Measurements from ENCODE around the gene MGAT3.

Gene MGAT3

GRCh38 chr22:39431216-39431801 lies 25.5 kb upstream of the MGAT3 start:
- H3K9me3 ChIP-seq (ENCODE audit: insufficient read depth, low read length, severe bottlenecking), result no peaks in the 10 kb centered on the region
- no peak overlapping the region for H3K4me2 ChIP-seq (ENCODE audit: insufficient read depth, low read length)
- no peaks in the 10 kb centered on the region for H3K27me3 ChIP-seq (ENCODE audit: insufficient read depth, low read length, poor library complexity)
- peaks cover 54% of the 10 kb centered on the region for H3K36me3 ChIP-seq (ENCODE audit: insufficient read depth, low read length)
- H3K4me1 ChIP-seq (ENCODE audit: insufficient read depth, low read length), result no peaks in the 10 kb centered on the region
- H3K9ac ChIP-seq (ENCODE audit: low read depth, low read length), result no peak overlapping the region
- H2AFZ ChIP-seq (ENCODE audit: low read depth, low read length), result no peak overlapping the region
- ATAC-seq (ENCODE audit: insufficient read depth, low read depth) (no peak), DNase-seq (no peak)
- H3K79me2 ChIP-seq (ENCODE audit: insufficient read depth, low read length), result no peaks in the 10 kb centered on the region
- no peak overlapping the region for H3K4me3 ChIP-seq (ENCODE audit: low read depth in 1 of 2, low read length in 2 of 2)
- H3K27ac ChIP-seq (ENCODE audit: low read length), result no peak overlapping the region
- TF ChIP-seq EZH2 (IDR thresholded peaks at IDR 0.05; ENCODE audit: borderline replicate concordance, low read depth, low read length, severe bottlenecking) (no peak), CTCF (IDR thresholded peaks at IDR 0.05; ENCODE audit: borderline replicate concordance, extremely low read depth, low read length, poor library complexity, severe bottlenecking) (no peak)
- H4K20me1 ChIP-seq (ENCODE audit: insufficient read depth, low read length), result peaks cover 3% of the 10 kb centered on the region; the same call in 1 of the 2 replicates

GRCh38 chr22:39431821-39432251 lies 25.0 kb upstream of the MGAT3 start:
- no peak for ATAC-seq (ENCODE audit: insufficient read depth, low read depth)
- Histone ChIP-seq H3K4me1 (ENCODE audit: insufficient read depth, low read length) (no peaks in the 10 kb centered on the region), H3K9ac (ENCODE audit: low read depth, low read length) (no peak overlapping the region), H3K27me3 (ENCODE audit: insufficient read depth, low read length, poor library complexity) (no peaks in the 10 kb centered on the region), H3K36me3 (ENCODE audit: insufficient read depth, low read length) (peaks cover 49% of the 10 kb centered on the region), H2AFZ (ENCODE audit: low read depth, low read length) (no peak overlapping the region), H3K4me3 (ENCODE audit: low read depth in 1 of 2, low read length in 2 of 2) (no peak overlapping the region), H3K27ac (ENCODE audit: low read length) (no peak overlapping the region), H3K4me2 (ENCODE audit: insufficient read depth, low read length) (no peak overlapping the region), H4K20me1 (ENCODE audit: insufficient read depth, low read length) (peaks cover 3% of the 10 kb centered on the region; the same call in 1 of the 2 replicates), H3K79me2 (ENCODE audit: insufficient read depth, low read length) (no peaks in the 10 kb centered on the region), H3K9me3 (ENCODE audit: insufficient read depth, low read length, severe bottlenecking) (no peaks in the 10 kb centered on the region)
- no peak for DNase-seq
- no peak for TF ChIP-seq EZH2 (IDR thresholded peaks at IDR 0.05; ENCODE audit: borderline replicate concordance, low read depth, low read length, severe bottlenecking)
- no peak for TF ChIP-seq CTCF (IDR thresholded peaks at IDR 0.05; ENCODE audit: borderline replicate concordance, extremely low read depth, low read length, poor library complexity, severe bottlenecking)

GRCh38 chr22:39432361-39432811 lies 24.4 kb upstream of the MGAT3 start:
- Histone ChIP-seq H3K36me3 (ENCODE audit: insufficient read depth, low read length) (peaks cover 43% of the 10 kb centered on the region), H3K4me1 (ENCODE audit: insufficient read depth, low read length) (no peaks in the 10 kb centered on the region), H3K9me3 (ENCODE audit: insufficient read depth, low read length, severe bottlenecking) (no peaks in the 10 kb centered on the region), H3K27ac (ENCODE audit: low read length) (no peak overlapping the region), H3K9ac (ENCODE audit: low read depth, low read length) (no peak overlapping the region), H3K27me3 (ENCODE audit: insufficient read depth, low read length, poor library complexity) (no peaks in the 10 kb centered on the region), H2AFZ (ENCODE audit: low read depth, low read length) (no peak overlapping the region), H3K4me2 (ENCODE audit: insufficient read depth, low read length) (no peak overlapping the region), H3K4me3 (ENCODE audit: low read depth in 1 of 2, low read length in 2 of 2) (no peak overlapping the region), H3K79me2 (ENCODE audit: insufficient read depth, low read length) (no peaks in the 10 kb centered on the region), H4K20me1 (ENCODE audit: insufficient read depth, low read length) (peaks cover 3% of the 10 kb centered on the region; the same call in 1 of the 2 replicates)
- TF ChIP-seq EZH2 (IDR thresholded peaks at IDR 0.05; ENCODE audit: borderline replicate concordance, low read depth, low read length, severe bottlenecking), result no peak
- no peak for TF ChIP-seq CTCF (IDR thresholded peaks at IDR 0.05; ENCODE audit: borderline replicate concordance, extremely low read depth, low read length, poor library complexity, severe bottlenecking)
- ATAC-seq (ENCODE audit: insufficient read depth, low read depth) (no peak), DNase-seq (no peak)

Measured in DND-41 (cell line).